Astrocyte of the spinal cord (primary cell): ENCODE data around the gene KCNJ1.

Source experiments
- DNase-seq: peaks from one replicate; pipeline ENCODE4 v3.0.0; 2011; ENCODE audit warnings: low read depth, low spot score
- H3K4me3 ChIP-seq: 2 replicates; pipeline ENCODE4 v1.5.1; 2011; ENCODE audit warnings: low read depth, mild to moderate bottlenecking, low read length, moderate library complexity
- in situ Hi-C: cut with HindIII; loops from 2 replicates; pipeline ENCODE4 v1.10.0; 2017; ENCODE audit warnings: low sequenced_read_pairs
- TF ChIP-seq, protein P1 (sequence below): IDR thresholded peaks from 2 replicates; pipeline ENCODE4 v1.5.1; 2012; ENCODE audit warnings: low read depth, mild to moderate bottlenecking, low read length, inconsistent platforms

The KCNJ1 gene

DNA sequence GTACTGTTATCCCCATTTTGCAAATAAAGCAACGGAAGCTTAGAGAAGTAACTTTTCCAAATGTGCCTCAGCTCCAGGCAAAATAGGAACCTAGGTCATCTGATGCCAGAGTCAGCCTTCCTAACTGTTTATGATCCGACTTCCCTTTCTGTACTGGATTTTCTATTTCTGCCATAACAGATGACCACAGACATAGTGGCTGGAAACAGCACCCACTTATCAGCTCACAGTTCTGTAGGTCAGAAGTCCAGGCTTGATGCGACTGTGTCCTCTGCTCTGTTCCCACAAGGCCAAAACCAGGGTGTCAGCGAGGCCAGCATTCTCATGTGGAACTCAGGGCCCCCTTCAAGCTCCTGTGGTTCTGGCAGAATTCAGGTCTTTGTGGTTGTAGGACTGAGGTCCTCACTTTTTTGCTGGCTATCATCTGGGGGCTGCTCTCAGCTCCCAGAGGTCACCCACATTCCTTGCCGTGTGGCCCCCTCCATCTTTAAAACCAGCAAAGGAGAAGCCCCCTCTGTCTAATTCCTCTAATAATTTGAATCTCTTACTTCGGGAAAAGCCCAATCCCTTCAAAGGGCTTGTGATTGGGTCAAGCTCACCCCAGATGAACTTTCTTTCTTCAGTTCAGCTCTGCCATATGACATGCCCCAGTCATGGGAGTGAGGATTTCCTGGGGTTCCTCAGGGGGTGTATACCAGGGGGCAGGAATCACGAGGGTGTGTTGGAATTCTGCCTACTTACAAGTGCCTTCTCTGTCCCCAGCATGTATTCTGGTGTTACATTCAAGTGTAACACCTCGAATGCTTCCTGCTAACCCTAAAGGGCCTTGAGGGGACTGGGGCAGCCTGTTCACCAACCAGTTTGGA, 39.3 kb upstream of the KCNJ1 start:
- in situ Hi-C loops: no loop called here
- no peak for DNase-seq
- TF ChIP-seq, protein P1, sequence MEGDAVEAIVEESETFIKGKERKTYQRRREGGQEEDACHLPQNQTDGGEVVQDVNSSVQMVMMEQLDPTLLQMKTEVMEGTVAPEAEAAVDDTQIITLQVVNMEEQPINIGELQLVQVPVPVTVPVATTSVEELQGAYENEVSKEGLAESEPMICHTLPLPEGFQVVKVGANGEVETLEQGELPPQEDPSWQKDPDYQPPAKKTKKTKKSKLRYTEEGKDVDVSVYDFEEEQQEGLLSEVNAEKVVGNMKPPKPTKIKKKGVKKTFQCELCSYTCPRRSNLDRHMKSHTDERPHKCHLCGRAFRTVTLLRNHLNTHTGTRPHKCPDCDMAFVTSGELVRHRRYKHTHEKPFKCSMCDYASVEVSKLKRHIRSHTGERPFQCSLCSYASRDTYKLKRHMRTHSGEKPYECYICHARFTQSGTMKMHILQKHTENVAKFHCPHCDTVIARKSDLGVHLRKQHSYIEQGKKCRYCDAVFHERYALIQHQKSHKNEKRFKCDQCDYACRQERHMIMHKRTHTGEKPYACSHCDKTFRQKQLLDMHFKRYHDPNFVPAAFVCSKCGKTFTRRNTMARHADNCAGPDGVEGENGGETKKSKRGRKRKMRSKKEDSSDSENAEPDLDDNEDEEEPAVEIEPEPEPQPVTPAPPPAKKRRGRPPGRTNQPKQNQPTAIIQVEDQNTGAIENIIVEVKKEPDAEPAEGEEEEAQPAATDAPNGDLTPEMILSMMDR: no peak
- H3K4me3 ChIP-seq: no peak overlapping the region

DNA sequence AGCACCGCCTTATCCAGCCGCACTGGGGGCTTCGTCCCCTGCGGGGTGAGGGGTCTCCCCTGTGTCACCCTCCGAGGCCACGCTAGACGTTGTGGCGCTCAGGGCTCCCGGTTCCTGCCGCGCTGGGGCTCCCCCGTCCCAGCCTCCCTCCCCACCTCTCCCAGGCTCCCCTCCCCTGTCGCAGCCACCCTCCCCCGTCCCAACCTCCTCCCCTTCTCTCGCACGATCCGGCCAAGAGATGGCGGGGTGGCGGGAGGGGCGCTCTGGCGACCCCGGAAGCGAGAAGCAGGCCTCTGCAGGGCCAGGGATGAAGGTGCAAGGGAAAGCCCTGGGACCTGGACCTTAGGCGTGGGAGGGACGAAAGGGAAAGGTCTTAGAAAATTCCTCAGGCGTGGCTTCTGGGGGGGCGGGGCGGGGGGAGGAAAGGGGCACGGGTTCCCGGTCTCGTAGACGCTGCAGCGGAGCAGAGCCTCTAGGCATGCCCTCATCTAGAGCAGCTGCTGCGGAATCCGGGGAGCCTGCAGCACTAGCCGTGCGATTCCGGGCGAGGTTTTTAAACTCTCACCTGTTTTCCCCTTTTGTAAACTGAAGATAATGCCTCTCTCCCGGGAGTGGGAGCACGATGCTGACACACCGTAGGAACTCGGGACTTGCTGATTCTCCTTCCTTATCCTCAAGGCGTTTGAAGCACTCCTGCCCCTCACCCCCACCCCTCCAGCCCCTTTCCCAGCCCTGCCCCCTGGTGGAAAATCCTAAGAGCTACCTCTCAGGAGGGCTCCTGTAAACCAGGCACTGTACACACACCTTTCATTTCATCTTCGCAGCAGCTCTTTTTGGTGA, 38.5 kb upstream of the KCNJ1 start:
- DNase-seq: peak; percentile 17
- TF ChIP-seq, protein P1: peak; percentile 43
- H3K4me3 ChIP-seq: peak overlapping the region; percentile 49
- in situ Hi-C loops: no loop called here

DNA sequence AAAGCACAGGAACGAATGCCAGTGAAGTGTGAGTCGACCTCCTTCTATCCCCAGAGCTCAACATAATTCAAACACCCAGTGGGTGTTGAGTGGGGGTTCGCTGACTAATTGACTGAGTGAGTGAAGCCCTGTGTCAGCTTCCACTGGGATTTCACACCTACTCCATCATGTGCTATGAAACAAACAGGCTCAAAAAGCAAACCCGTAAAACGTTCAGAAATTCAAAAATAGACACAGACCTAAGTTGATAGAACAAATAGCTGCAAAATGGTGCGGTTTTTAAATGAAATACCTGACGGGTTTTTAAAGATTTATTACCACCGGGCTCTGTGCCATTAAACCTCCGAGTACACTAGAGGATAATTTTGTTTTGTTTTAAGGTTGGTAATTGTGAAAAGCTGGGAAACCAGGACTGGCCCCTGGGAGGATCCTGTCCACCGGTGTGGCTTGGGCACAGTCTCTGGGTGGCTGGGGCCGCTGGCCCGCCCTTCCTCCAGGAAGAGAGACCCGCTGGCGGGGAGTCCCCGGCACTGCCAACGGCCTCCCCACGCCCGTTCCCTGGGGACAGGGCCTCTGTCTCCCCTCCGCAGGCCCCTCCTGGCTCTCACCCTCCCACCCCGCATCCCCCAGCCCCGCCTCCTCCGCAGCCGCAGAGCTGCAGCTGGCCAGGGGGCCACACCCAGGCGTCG, 37.7 kb upstream of the KCNJ1 start:
- peak; percentile 32 for DNase-seq
- TF ChIP-seq, protein P1: no peak
- in situ Hi-C loops: no loop called here
- peak overlapping the region; percentile 49 for H3K4me3 ChIP-seq

DNA sequence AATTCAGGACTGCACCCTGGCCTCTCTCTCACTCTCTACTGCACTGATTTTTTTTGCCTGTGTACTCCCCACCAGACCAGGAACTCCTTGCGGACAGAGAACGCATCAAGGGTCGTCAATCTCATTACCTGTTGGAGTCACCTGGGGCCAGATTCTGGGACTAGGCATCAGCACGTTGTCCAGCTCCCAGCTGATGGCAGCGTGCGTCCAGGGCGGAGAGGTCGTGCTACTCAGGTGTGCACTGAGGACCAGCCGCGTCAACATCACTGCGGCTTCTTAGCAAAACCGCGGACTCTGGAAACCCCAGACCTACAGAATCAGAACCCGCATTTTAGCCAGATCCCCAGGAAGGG, 37.2 kb upstream of the KCNJ1 start:
- in situ Hi-C loops: no loop called here
- no peak overlapping the region for H3K4me3 ChIP-seq
- TF ChIP-seq, protein P1: no peak
- no peak for DNase-seq

DNA sequence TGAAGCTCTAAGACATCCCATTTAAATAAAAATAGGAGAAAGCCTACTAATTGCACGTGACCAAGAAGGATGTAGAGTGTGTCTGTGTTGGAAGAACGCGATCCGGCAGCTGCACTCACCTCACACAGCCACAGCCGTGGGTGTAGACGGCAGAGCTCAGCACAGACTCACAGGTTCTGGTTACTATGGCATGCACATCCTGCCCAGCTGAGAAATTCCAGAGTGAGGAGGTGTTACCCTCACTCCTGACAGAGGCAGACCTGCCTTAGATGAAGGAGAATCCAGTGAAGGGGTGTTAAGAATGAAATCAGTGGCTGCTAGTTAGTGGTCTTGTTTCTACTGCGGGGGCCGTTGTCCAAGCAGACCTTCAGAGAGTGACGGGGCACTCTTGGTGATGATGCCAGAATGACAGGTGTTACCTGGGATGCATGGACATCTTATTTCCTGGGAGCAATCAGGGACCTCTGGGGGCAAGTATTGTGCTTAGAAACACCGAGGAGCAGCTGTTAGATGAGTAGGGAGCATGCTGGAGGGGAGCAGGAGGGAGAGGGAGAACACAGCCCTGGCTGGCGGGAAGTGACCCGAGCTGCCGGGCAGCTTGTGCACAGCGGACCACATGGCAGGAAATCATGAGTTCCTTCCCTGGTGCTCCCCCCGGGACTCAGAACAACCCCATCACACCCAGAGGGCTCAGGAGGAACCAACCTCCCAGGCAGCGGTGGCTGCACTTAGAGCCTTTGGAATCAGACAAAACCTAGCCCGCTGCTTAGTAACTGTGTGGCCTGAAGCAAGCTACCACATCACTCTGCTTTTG, 36.4 kb upstream of the KCNJ1 start:
- in situ Hi-C loops: no loop called here
- H3K4me3 ChIP-seq: no peak overlapping the region
- peak; percentile 16 for DNase-seq
- TF ChIP-seq, protein P1: no peak
